Endothelial cell of umbilical vein (primary cell): Measurements from ENCODE around the gene HSPA1A. TPM values are rescaled to one million over a fixed set of nuclear protein-coding genes. Genes with fewer than 3 reads are reported as not detected.
"Not testable (repeated sequence)": the region's sequence is repeated elsewhere in the genome, so short reads cannot be mapped to it uniquely, and the experiment has no call there.

ENCODE experiments used
- BruUV-seq: library from RNA; stranded (reverse); fragments of 400-500 nt; replicated peaks from 2 replicates; lab custom pipeline; 2021; lab: Mats Ljungman, UMichigan
- CTCF ChIA-PET: fragments of 300-600, 350-600 bp; sonication (Branson Sonifier 250); formaldehyde crosslinking; loops from one replicate; lab custom pipeline; 2021; ENCODE audit warnings: antibody characterized with exemption, inconsistent platforms; lab: Charles Lee
- POLR2A ChIA-PET: fragments of 300-600, 350-600 bp; sonication (Branson Sonifier 250); formaldehyde crosslinking; loops from one replicate; lab custom pipeline; 2021; ENCODE audit warnings: antibody characterized with exemption, inconsistent platforms; lab: Charles Lee
- DNase-seq: peaks from one replicate; pipeline ENCODE4 v3.0.0-alpha.2; 2011; ENCODE audit warnings: low read depth, low spot score
- FAIRE-seq: peaks from 2 replicates; lab custom pipeline; 2011; peaks lifted over from hg19 to GRCh38; lab: Jason Lieb, UNC
- H2AFZ ChIP-seq: 2 replicates; pipeline ENCODE4 v1.6.0; 2012; ENCODE audit warnings: low read depth, low read length, control low read depth, inconsistent platforms
- H3K27ac ChIP-seq: 2 replicates; pipeline ENCODE4 v1.5.1; 2011; ENCODE audit warnings: low read depth, mild to moderate bottlenecking, control low read depth, low read length, moderate library complexity; ENCODE audit not compliant: insufficient read depth
- H3K27me3 ChIP-seq, 2 experiments: 2 replicates each; pipeline versions ENCODE4 v1.6.0 to v1.6.1; 2011; ENCODE audit warnings: low read length in 2 of 2, mixed read lengths in 1 of 2; ENCODE audit not compliant: control insufficient read depth in 2 of 2, insufficient read depth in 2 of 2
- H3K36me3 ChIP-seq, 2 experiments: 2 replicates in 1 of 2; 3 replicates in 1 of 2; pipeline ENCODE4 v1.5.1; 2011; ENCODE audit warnings: low read length in 2 of 2, mild to moderate bottlenecking in 1 of 2, moderate library complexity in 1 of 2; ENCODE audit not compliant: control insufficient read depth in 2 of 2, insufficient read depth in 2 of 2; ENCODE audit errors: extremely low read depth in 1 of 2
- H3K4me1 ChIP-seq: 3 replicates; pipeline ENCODE4 v1.5.1; 2011; ENCODE audit warnings: mild to moderate bottlenecking, low read length; ENCODE audit not compliant: control insufficient read depth, insufficient read depth; ENCODE audit errors: extremely low read depth
- H3K4me2 ChIP-seq: 2 replicates; pipeline ENCODE4 v1.6.1; 2011; ENCODE audit warnings: low read length, control low read depth, mixed read lengths; ENCODE audit not compliant: insufficient read depth
- H3K4me3 ChIP-seq, 3 experiments: fragments of 200-600 bp in 1 of 3; sonication (generic), shearing (Covaris generic) in 1 of 3; replicated peaks in 1 of 3; 2 replicates each; pipeline ENCODE4 v1.5.1; 2011 to 2016; ENCODE audit warnings: control low read depth in 3 of 3, low read length in 3 of 3, mild to moderate bottlenecking in 2 of 3, inconsistent platforms in 1 of 3, low read depth in 1 of 3, moderate library complexity in 1 of 3; ENCODE audit not compliant: insufficient read depth in 1 of 3
- H3K79me2 ChIP-seq: 2 replicates; pipeline ENCODE4 v1.6.0; 2012; ENCODE audit warnings: low read length, inconsistent platforms; ENCODE audit not compliant: control insufficient read depth, insufficient read depth
- H3K9ac ChIP-seq: replicated peaks from 2 replicates; pipeline ENCODE3; 2011; ENCODE audit warnings: low read length, control low read depth; ENCODE audit not compliant: insufficient read depth; ENCODE audit errors: extremely low read depth
- H3K9me1 ChIP-seq: replicated peaks from 3 replicates; pipeline ENCODE4 v1.6.0; 2011; ENCODE audit warnings: mild to moderate bottlenecking, low read length; ENCODE audit not compliant: control insufficient read depth, insufficient read depth; ENCODE audit errors: extremely low read depth
- H3K9me3 ChIP-seq: replicated peaks from 2 replicates; pipeline ENCODE4 v1.5.1; 2012; ENCODE audit warnings: low read length, inconsistent platforms; ENCODE audit not compliant: control insufficient read depth, insufficient read depth
- H4K20me1 ChIP-seq: replicated peaks from 2 replicates; pipeline ENCODE3; 2011; ENCODE audit warnings: mild to moderate bottlenecking, low read length; ENCODE audit not compliant: control insufficient read depth, insufficient read depth; ENCODE audit errors: extremely low read depth
- EZH2 ChIP-seq: IDR thresholded peaks from 2 replicates; pipeline ENCODE4 v1.6.1; 2012; ENCODE audit warnings: borderline replicate concordance, low read depth, mild to moderate bottlenecking, moderate library complexity, low read length, inconsistent platforms; ENCODE audit not compliant: severe bottlenecking
- FOS ChIP-seq: IDR thresholded peaks from 2 replicates; pipeline ENCODE4 v1.6.1; 2011; ENCODE audit warnings: mild to moderate bottlenecking, low read length, moderate library complexity, borderline replicate concordance; ENCODE audit not compliant: insufficient read depth
- GATA2 ChIP-seq: IDR thresholded peaks from 2 replicates; pipeline ENCODE4 v1.7.0; 2011; ENCODE audit warnings: low read depth, mild to moderate bottlenecking, moderate library complexity, mixed read lengths, low read length; ENCODE audit not compliant: insufficient read length, insufficient read depth
- JUN ChIP-seq: IDR thresholded peaks from 2 replicates; pipeline ENCODE4 v1.6.1; 2011; ENCODE audit warnings: borderline replicate concordance, low read depth; ENCODE audit not compliant: insufficient read length, insufficient read depth
- MYC ChIP-seq: IDR thresholded peaks from one replicate; pipeline ENCODE4 v1.6.1; 2011; ENCODE audit warnings: mild to moderate bottlenecking, low read depth, low read length
- POLR2A ChIP-seq: IDR thresholded peaks from 2 replicates; pipeline ENCODE4 v1.6.1; 2012; ENCODE audit warnings: low read depth, mild to moderate bottlenecking, control low read depth, low read length
- POLR2AphosphoS5 ChIP-seq: IDR thresholded peaks from 2 replicates; pipeline ENCODE4 v1.6.1; 2012; ENCODE audit warnings: low read depth, mild to moderate bottlenecking, control low read depth, low read length, moderate library complexity; ENCODE audit not compliant: insufficient read depth
- dilution Hi-C: fragments of 300-500 bp; cut with MboI; formaldehyde crosslinking; loops from one replicate; pipeline ENCODE4 v1.15.0; 2019; ENCODE audit warnings: low sequenced_read_pairs; ENCODE audit not compliant: extremely low pct_ligation_motif_present
- intact Hi-C: fragments of 100-400 bp; cut with micrococcal nuclease; formaldehyde crosslinking; loops from one replicate; pipeline ENCODE4 v1.10.0; 2022
- polyA plus RNA-seq, 4 experiments: library from polyadenylated mRNA; depleted of rRNA in 3 of 4; stranded (reverse) in 3 of 4; unstranded in 1 of 4; fragments of >200 nt; gene quantifications; 2 replicates each; pipeline versions ENCODE4 v1.2.1 to v1.2.3, GENCODE V29; 2011 to 2012; ENCODE audit warnings: missing spikeins in 1 of 4
- total RNA-seq: library from RNA; stranded (reverse); gene quantifications from 2 replicates; pipeline ENCODE4 v1.2.3, GENCODE V29; 2021
- TF ChIP-seq, protein P1 (sequence below): IDR thresholded peaks from 2 replicates; pipeline ENCODE4 v1.6.1; 2011; ENCODE audit not compliant: insufficient read depth, insufficient read length
- TF ChIP-seq, protein P2 (sequence below), 2 donors: IDR thresholded peaks; 1 replicate in 1 of 2; 2 replicates in 1 of 2; pipeline ENCODE4 v1.5.1; 2011; ENCODE audit warnings: low read length in 2 of 2, mild to moderate bottlenecking in 2 of 2, moderate library complexity in 2 of 2, control low read depth in 1 of 2, inconsistent platforms in 1 of 2, low read depth in 1 of 2; ENCODE audit not compliant: insufficient read depth in 1 of 2; ENCODE audit errors: extremely low read depth in 1 of 2

HSPA1A gene
- total and polyA plus RNA-seq, 2 donors (not counting 3 experiments of a cell fraction or from before 2014, with no cell fraction given) = 56.0 to 58.3 TPM

DNA sequence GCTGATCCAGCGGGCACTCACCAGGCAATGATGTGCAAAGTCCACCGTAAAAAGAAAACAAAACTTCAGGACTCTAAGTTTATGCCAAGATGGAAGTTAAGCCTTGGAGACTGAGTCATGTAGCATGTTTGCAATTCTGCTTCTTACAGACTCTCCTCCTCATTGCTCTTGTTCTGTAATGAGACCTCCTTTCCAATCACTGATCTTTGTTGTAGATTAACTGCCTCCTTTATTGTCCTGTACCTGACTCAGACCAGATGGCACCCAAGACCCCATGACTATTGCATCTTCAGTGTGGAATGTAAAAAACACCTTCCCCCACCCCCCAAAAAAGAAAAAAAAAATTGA, 36.1 kb downstream of the HSPA1A start:
- DNase-seq (no peak), FAIRE-seq (no peak)
- H3K27ac ChIP-seq = no peak overlapping the region
- ChIA-PET CTCF (no interaction called here), POLR2A (no interaction called here)
- no peak for TF ChIP-seq FOS
- TF ChIP-seq POLR2A = no peak
- TF ChIP-seq, protein P1, sequence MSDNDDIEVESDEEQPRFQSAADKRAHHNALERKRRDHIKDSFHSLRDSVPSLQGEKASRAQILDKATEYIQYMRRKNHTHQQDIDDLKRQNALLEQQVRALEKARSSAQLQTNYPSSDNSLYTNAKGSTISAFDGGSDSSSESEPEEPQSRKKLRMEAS = no peak
- no peak for TF ChIP-seq MYC
- TF ChIP-seq POLR2AphosphoS5 = no peak
- no peak for TF ChIP-seq GATA2
- TF ChIP-seq, protein P2, sequence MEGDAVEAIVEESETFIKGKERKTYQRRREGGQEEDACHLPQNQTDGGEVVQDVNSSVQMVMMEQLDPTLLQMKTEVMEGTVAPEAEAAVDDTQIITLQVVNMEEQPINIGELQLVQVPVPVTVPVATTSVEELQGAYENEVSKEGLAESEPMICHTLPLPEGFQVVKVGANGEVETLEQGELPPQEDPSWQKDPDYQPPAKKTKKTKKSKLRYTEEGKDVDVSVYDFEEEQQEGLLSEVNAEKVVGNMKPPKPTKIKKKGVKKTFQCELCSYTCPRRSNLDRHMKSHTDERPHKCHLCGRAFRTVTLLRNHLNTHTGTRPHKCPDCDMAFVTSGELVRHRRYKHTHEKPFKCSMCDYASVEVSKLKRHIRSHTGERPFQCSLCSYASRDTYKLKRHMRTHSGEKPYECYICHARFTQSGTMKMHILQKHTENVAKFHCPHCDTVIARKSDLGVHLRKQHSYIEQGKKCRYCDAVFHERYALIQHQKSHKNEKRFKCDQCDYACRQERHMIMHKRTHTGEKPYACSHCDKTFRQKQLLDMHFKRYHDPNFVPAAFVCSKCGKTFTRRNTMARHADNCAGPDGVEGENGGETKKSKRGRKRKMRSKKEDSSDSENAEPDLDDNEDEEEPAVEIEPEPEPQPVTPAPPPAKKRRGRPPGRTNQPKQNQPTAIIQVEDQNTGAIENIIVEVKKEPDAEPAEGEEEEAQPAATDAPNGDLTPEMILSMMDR (IDR thresholded peaks at IDR 0.05; ENCODE audit: extremely low read depth in 1 of 2, insufficient read depth in 1 of 2, low read depth in 1 of 2, low read length in 2 of 2) = no peak
- no peak for TF ChIP-seq JUN
- no peak for TF ChIP-seq EZH2
- no peak overlapping the region for H2AFZ ChIP-seq
- H3K27me3 ChIP-seq = no peaks in the 10 kb centered on the region
- no peak overlapping the region for H3K4me3 ChIP-seq
- H3K9me3 ChIP-seq = no peaks in the 10 kb centered on the region
- dilution Hi-C loops (no loop called here), intact Hi-C loops (no loop called here)
- H3K4me2 ChIP-seq = no peak overlapping the region
- H3K79me2 ChIP-seq = no peaks in the 10 kb centered on the region
- no peak overlapping the region for H3K9ac ChIP-seq
- no peaks in the 10 kb centered on the region for H3K4me1 ChIP-seq
- H3K36me3 ChIP-seq = no peaks in the 10 kb centered on the region
- H3K9me1 ChIP-seq = no peaks in the 10 kb centered on the region
- no peaks in the 10 kb centered on the region for H4K20me1 ChIP-seq
- BruUV-seq = no TSS peak

- H3K27me3 ChIP-seq, intact Hi-C loops, H3K9me3 ChIP-seq, H3K4me1 ChIP-seq, DNase-seq, dilution Hi-C loops, H3K79me2 ChIP-seq, H4K20me1 ChIP-seq, CTCF ChIA-PET, H2AFZ ChIP-seq, POLR2A ChIA-PET, BruUV-seq, H3K27ac ChIP-seq, H3K9me1 ChIP-seq, H3K9ac ChIP-seq, H3K36me3 ChIP-seq, H3K4me2 ChIP-seq, FAIRE-seq, H3K4me3 ChIP-seq: not testable (repeated sequence)
Measured at GRCh38 chr6:31851980-31852718, 36.8 kb downstream of the HSPA1A start.
